Endothelial cell of hepatic sinusoid (primary cell): ENCODE results near the gene SLC6A13.

Experiments used
- in situ Hi-C: cut with HindIII; loops from 2 replicates; pipeline ENCODE4 v1.10.0; 2017; ENCODE audit warnings: low sequenced_read_pairs

SLC6A13 gene

DNA sequence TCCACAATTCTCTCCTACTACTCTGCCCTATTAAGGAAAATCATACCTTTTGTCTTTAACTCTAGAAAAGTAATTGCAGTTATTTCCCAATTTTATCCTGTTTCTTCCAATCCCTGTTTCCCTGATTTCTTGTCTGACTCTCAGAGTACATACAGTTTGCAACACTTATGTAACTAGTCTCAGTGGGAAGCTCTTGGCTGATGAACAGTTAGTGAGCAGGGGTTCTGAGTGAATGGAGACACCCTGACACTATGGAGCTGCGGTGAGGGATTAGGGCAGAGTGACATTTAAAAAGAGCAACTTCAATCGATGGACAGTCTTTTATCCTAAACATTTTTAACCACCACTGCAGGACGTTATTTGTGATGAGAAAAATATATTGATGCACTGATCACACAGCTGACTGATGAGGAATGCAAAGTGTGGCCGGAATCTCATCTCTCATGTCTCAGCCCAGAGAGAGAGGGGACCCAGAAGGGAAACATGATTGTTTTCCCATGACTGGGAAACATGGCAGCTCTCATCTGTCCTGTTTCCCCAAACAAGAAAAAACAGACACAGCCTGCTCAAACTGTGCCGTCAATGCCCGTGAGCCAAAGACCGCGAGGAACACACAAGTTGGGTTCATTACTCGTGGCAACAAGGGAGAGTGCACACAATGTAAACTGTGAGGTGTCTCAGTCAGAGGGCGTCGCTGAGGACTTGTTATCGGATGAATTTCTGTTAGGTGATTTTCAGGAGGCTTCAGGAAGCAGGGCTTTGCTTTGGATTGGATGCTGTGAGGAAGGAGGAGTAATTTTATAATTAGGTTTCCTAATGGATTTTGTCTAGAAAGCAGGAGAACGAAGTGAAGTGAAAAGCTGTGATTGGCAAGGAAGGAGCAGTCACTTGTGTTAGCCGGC, 5.2 kb upstream of the SLC6A13 start:
- in situ Hi-C loops = no loop called here

GRCh38 chr12:265096-265495, 2.5 kb upstream of the SLC6A13 start:
- in situ Hi-C loops = no loop called here

DNA sequence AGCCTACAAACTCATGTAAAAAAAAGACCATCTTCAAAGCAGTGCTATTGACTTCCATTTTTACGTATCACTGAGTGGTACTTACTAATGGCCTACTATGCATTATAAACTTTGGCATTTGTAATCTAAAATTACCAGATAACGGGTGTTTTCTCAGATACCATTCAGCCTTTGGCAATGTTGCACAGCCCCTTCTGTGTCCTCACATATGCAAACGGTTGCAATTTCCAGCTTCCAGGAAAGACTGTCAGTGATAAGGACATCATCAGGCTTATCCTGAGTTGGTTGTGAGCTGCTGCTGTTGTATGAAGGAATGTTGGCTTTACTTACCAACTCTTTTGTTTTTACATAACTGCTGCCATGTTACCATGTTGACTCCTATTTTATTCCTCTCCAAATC, 1.6 kb upstream of the SLC6A13 start:
- in situ Hi-C loops = no loop called here

GRCh38 chr12:263574-263973, 938 bp upstream of the SLC6A13 start:
- in situ Hi-C loops = no loop called here

DNA sequence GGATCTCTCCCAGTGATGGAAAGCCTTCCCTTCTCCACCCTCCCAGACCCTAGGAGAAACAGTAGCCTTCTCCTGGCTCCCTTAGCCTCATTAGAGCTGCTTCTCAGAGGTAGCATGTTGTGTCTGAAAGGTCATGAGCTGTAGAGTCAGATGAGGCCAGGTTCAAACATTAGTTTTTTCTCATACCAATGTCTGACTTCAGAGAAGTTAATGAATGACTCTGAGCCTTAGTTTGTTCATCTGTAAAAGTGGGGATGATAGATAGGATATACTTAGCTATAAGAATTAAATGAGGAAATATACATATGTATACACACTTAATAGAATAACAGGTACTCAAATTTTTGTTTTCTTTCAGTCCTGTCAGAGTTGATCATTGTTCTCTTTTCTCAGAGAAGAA, 523 bp downstream of the SLC6A13 start:
- in situ Hi-C loops = no loop called here

- in situ Hi-C loops = no loop called here
Observed at GRCh38 chr12:257521-258321, 4.9 kb downstream of the SLC6A13 start.

DNA sequence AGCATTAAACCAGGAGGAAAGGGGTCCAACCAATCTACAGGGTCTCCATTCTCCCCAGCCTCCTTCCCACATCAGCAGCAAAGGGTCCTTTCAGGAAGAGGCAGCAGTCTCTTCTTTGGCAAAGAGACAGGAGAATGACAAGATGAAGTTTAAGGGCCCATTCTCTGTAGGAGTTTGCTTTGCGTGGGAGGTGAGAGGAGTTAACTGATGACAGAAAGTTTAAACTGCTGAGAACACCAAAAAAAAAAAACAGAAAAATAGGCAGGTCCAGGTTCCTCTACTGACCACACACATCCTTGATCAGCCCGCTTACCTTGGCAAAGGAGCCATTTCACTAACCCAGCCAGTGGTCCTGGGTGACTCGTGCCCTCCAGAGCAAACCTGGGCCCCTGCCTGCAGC, 5.7 kb downstream of the SLC6A13 start:
- in situ Hi-C loops = no loop called here

DNA sequence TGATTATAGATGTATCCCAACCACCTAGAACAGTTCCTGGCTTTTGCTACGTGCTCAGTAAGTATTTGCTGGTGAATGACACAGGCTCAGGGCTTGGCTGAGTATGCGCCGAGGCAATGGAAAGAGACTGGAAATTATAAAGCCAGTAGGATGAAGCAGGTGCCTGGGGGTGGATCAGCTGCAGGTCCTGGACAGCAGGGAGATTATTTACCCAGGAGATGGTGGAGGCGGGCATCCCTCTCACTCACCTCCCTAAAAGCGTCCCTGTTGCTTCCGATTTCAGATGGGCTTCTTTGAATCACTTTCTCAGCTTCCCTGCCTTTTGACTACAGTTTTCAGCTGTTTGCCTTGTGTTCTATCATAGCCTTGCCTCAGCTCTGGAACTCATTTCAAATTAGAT, 6.4 kb downstream of the SLC6A13 start:
- in situ Hi-C loops = no loop called here

- in situ Hi-C loops = no loop called here
Observed at GRCh38 chr12:254912-255311, 7.7 kb downstream of the SLC6A13 start.

- in situ Hi-C loops = no loop called here
Observed at GRCh38 chr12:254039-254438, 8.6 kb downstream of the SLC6A13 start.

- in situ Hi-C loops = no loop called here
Observed at GRCh38 chr12:253116-253831, 9.4 kb downstream of the SLC6A13 start.

DNA sequence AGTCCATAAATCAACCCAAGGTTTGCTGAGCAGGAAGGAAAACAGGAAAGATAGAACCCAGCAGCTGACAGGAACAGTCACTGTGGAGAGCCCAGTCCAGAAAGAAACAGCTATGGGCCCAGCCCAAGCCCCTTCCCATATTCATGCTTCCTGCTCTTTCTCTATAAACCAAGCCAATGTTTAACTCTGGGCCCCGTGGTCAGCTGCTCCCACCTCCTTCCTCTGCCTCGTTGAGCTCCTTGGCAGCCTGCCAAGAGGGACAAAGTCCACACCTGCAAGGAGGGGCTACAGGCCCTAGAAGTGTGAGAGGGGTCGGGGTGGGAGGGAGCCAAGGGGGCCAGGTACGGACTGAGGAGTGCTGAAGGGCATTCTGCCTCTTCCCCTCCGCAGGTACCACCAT, 10.0 kb downstream of the SLC6A13 start:
- in situ Hi-C loops = no loop called here

- in situ Hi-C loops = no loop called here
Observed at GRCh38 chr12:247271-247670, 15.4 kb downstream of the SLC6A13 start.

GRCh38 chr12:243381-243780, 19.3 kb downstream of the SLC6A13 start:
- in situ Hi-C loops = no loop called here

DNA sequence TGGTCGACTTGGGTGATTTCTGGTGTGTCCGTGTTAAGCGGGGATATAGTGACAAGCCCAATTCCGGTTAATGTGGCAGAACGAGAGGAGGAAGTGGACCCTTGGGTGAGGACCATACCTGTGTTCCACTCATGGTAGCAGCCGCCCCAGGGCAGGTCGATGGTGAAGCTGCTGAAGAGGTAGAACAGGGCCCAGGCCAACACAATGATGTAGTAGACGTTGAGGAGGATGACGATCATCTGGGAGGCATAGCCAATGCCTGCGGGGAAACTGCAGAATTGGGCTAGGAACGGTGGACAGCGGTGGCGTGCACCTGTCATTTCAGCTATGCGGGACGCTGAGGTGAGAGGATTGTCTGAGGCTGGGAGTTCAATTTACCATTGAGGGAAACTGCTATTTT, 20.1 kb downstream of the SLC6A13 start:
- in situ Hi-C loops = no loop called here

DNA sequence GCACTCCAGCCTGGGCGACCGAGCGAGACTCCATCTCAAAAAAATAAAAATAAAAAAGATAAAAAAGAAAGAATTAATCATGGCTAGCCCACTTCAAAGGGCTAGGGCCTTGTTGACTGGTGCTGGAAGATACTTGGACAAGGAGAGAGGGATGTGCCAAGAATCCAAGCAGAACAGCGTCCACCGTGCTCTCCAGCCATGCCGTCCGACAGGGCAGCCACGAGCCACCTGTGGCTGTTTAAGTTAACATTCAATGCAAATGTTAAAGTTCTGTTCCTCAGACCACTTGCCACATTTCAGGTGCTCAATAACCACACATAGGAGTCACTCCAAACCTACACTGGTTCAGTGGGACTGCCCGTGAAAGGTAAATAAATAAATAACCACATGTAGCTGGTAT, 21.4 kb downstream of the SLC6A13 start:
- in situ Hi-C loops = no loop called here

- in situ Hi-C loops = no loop called here
Observed at GRCh38 chr12:240566-240965, 22.1 kb downstream of the SLC6A13 start.

- in situ Hi-C loops = no loop called here
Observed at GRCh38 chr12:238736-239398, 23.8 kb downstream of the SLC6A13 start.

GRCh38 chr12:238116-238515, 24.5 kb downstream of the SLC6A13 start:
- in situ Hi-C loops = no loop called here

DNA sequence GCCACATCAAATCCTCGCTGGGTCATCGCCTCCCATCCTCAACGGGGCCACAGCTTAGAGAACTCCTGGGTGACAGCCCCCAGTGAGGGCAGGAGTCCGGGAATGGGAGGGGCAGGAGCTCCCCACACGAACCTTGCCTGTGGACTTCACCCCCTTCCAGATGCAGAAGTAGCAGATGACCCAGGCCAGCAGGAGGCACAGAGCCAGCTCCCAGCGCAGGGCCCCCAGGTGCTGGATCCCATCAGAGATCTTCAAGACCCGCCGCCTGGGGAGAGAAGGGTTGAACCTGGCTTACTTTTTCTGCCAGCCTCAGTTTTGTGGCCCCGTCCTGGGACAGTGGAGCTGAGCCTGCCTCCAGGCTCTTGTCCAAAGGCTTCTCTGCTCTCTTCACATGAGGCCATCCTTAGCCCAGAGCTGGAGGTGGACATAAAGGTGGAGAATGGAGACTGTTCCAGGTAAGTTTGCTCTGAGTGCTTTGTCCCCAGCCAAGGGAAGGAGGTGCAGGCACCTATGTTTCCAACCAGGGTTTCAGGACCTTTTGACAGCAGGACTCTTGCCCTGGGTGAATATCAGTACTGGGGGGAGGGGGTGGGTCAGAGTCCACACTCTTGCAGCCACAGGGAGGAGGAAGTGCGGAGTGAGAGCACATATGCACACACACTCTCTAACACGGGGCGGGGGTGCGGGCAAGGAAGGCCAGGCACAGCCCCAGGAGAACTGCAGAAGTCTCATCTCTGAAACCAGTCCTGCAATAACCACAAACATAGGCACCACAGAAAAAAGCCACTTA, 25.4 kb downstream of the SLC6A13 start:
- in situ Hi-C loops = no loop called here
